ENCODE data around the gene GPR84.

The GPR84 gene

GRCh38 chr12:54321363-54321762, 42.9 kb downstream of the GPR84 start:
- no peak for DNase-seq
